GM21619 (cell line): ENCODE results near the gene SPEM2.

Experiments
- ATAC-seq: cut with Tn5 transposase; IDR thresholded peaks from one replicate; pipeline ENCODE4 v1.9.1; 2021; ENCODE audit not compliant: unreplicated experiment

SPEM2 gene

GRCh38 chr17:7440113-7440833, 14.9 kb downstream of the SPEM2 start:
- ATAC-seq, result no peak

GRCh38 chr17:7440834-7441195, 15.4 kb downstream of the SPEM2 start:
- ATAC-seq, result no peak

GRCh38 chr17:7441266-7441665, 15.8 kb downstream of the SPEM2 start:
- no peak for ATAC-seq

GRCh38 chr17:7442142-7442541, 16.7 kb downstream of the SPEM2 start:
- no peak for ATAC-seq

- no peak for ATAC-seq
Observed at GRCh38 chr17:7443499-7444485, 18.4 kb downstream of the SPEM2 start.

- ATAC-seq, result peak; percentile 56
Observed at GRCh38 chr17:7444682-7445618, 19.5 kb downstream of the SPEM2 start, which contains the start of gene CHRNB1. Gene CHRNB1 (plus strand): TSS chr17:7445061. CDS start chr17:7445128, 67 bp downstream.

- no peak for ATAC-seq
Observed at GRCh38 chr17:7445619-7445968, 20.2 kb downstream of the SPEM2 start.

- ATAC-seq, result no peak
Observed at GRCh38 chr17:7448461-7448860, 23.0 kb downstream of the SPEM2 start.

GRCh38 chr17:7459961-7460545, 34.6 kb downstream of the SPEM2 start:
- no peak for ATAC-seq

- no peak for ATAC-seq
Observed at GRCh38 chr17:7460850-7461660, 35.6 kb downstream of the SPEM2 start.

- no peak for ATAC-seq
Observed at GRCh38 chr17:7462474-7463371, 37.3 kb downstream of the SPEM2 start.

- no peak for ATAC-seq
Observed at GRCh38 chr17:7463372-7463846, 38.0 kb downstream of the SPEM2 start.

GRCh38 chr17:7464081-7464480, 38.7 kb downstream of the SPEM2 start:
- no peak for ATAC-seq

- ATAC-seq, result no peak
Observed at GRCh38 chr17:7465597-7466275, 40.3 kb downstream of the SPEM2 start.

- no peak for ATAC-seq
Observed at GRCh38 chr17:7466318-7466638, 40.9 kb downstream of the SPEM2 start.

- no peak for ATAC-seq
Observed at GRCh38 chr17:7466639-7467341, 41.4 kb downstream of the SPEM2 start.

GRCh38 chr17:7467498-7467897, 42.1 kb downstream of the SPEM2 start:
- no peak for ATAC-seq

GRCh38 chr17:7468290-7468689, 42.9 kb downstream of the SPEM2 start:
- ATAC-seq, result no peak
